ENCODE measurements around the gene TMEM26.

TMEM26 gene

DNA sequence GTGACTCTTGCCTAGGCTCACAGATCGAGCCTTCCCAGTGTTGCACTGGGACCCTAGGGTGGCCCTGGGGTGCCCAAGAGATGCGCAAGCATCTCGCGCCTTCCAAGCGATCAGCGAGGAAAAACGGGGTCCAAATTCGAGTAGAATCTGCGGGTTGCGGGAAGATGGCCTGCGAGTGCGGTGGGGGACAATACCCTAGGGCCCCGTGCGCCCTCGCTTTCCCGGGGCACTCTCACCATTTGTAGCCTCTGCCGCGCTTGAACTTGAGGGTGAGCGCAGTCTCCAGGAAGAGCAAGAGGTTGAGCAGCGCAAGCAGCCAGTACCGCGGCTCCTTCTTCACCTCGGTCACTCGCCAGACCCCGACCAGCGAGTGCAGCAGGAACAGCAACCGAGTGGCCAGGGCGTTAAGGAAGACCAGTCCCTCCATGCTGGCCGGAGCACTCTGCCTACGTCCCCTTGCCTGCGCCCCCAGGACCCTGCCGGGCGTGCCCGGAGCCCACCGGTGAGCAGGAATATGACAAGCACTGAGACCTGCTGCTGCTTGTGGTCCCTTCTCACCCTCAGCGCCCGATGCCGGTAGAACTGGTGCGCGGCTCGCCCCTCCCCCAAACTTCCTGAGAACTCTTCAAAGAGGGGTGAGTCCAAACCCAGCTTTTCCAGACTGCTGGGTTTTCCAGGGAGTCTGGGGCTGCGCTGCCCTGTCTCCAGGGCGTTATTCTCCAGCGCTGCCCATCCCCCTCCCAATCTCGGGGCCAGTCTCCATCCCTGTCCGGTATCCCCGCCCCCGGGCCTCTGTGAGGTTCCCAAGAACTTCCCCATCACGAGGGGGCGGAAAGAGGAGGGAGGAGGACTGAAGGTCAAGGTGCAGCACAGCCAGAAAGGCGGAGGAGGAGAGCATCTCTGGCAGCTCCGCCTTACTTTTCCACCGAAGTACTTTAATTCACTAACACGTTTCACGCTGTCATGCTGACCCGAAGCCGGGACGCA lies at the start of gene TMEM26:
Gene TMEM26 (minus strand): TSS at position 727 of the 987 bp plus-strand sequence. CDS start 300 bp downstream, at position 427.
- TF ChIP-seq CTCF (conservative IDR thresholded peaks at IDR 0.05) (no peak), ZFX (IDR thresholded peaks at IDR 0.05) (no peak)
- no peak within 1 kb of the TSS for H3K27ac ChIP-seq

- TF ChIP-seq CTCF (conservative IDR thresholded peaks at IDR 0.05) (no peak), ZFX (IDR thresholded peaks at IDR 0.05) (no peak)
- H3K27ac ChIP-seq = no peak overlapping the region
Measured at GRCh38 chr10:61500460-61500859, 47.3 kb upstream of the TMEM26 start.

DNA sequence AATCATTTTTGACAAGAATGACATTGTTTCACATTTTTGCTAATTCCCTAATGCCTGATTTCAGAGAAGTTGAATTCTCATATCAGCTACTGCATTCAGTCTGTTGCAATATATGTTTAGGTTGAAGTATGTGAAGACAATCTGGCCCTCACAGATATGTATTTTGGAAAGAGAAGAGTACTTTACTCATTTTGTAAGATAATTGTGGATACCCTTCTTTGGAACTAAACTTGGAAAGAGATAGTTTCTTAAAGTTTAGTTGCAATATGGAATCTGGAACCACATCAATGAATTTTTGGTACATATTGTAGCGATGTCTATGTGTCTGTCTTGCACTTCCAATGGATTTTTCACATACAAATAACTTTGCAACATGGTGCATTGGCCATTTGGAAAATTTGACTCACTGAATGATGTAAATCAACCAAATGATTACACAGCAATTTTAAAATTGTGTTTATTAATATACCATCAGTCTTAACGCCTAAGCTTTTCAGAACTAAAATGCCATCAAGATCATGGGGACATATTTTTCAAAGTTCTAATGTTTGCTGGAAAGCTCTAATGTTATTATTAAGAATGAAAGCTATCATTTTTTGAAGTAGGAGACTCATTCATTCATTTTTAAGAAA lies 39.3 kb upstream of the TMEM26 start:
- no peak overlapping the region for H3K27ac ChIP-seq
- TF ChIP-seq ZFX (IDR thresholded peaks at IDR 0.05) = no peak
- no peak for TF ChIP-seq CTCF (conservative IDR thresholded peaks at IDR 0.05)

DNA sequence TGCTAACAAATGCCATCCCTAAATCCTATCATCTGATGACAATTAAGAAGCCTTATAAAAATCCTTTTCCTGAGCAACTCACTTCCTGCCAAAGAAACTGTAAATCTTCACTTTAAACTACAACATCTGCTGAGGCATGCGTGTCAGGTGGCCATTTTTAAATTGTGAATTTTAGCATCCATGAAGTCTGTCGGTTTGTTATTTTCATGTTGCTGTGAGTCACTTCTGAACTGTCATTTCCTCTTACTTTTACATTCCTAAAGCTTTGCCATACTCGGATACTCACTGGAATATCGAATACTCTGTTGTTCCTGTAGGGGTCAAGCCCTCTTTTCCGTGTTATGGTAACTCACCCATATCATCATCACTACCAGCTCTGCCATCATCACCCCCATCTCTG lies 34.3 kb upstream of the TMEM26 start:
- no peak overlapping the region for H3K27ac ChIP-seq
- TF ChIP-seq CTCF (conservative IDR thresholded peaks at IDR 0.05) = no peak
- no peak for TF ChIP-seq ZFX (IDR thresholded peaks at IDR 0.05)

GRCh38 chr10:61486738-61487396 lies 33.7 kb upstream of the TMEM26 start:
- TF ChIP-seq ZFX (IDR thresholded peaks at IDR 0.05) (no peak), CTCF (conservative IDR thresholded peaks at IDR 0.05) (no peak)
- no peak overlapping the region for H3K27ac ChIP-seq

- no peak for TF ChIP-seq CTCF (conservative IDR thresholded peaks at IDR 0.05)
- no peak for TF ChIP-seq ZFX (IDR thresholded peaks at IDR 0.05)
Measured at GRCh38 chr10:61486251-61486650, 33.1 kb upstream of the TMEM26 start.

More at GRCh38 chr10:61486251-61486650, 33.1 kb upstream of the TMEM26 start:
- H3K27ac ChIP-seq = no peak overlapping the region
